Neuronal stem cell (in vitro differentiated cells): Measurements from ENCODE around the gene DELE1.

ENCODE experiments used
- DNase-seq: peaks from one replicate; pipeline ENCODE4 v3.0.0-alpha.2; 2013; ENCODE audit warnings: low spot score
- H2AFZ ChIP-seq: one replicate; pipeline ENCODE4 v1.6.1; 2013; ENCODE audit warnings: mild to moderate bottlenecking, low read length, inconsistent platforms
- H2AK5ac ChIP-seq: 2 replicates; pipeline ENCODE4 v1.6.1; 2013; ENCODE audit warnings: low read depth, mild to moderate bottlenecking, inconsistent platforms, low read length, moderate library complexity, mixed read lengths
- H2BK120ac ChIP-seq: 2 replicates; pipeline ENCODE4 v1.6.1; 2013; ENCODE audit warnings: low read depth, mild to moderate bottlenecking, inconsistent platforms, low read length, moderate library complexity, mixed read lengths
- H2BK12ac ChIP-seq: one replicate; pipeline ENCODE4 v1.6.1; 2013; ENCODE audit warnings: low read length, inconsistent platforms
- H2BK15ac ChIP-seq: 2 replicates; pipeline ENCODE4 v1.6.1; 2013; ENCODE audit warnings: mild to moderate bottlenecking, low read length, inconsistent platforms, mixed read lengths
- H2BK5ac ChIP-seq: one replicate; pipeline ENCODE4 v1.6.1; 2013; ENCODE audit warnings: inconsistent platforms, mild to moderate bottlenecking, low read length, moderate library complexity
- H3K14ac ChIP-seq: one replicate; pipeline ENCODE4 v1.6.1; 2013; ENCODE audit warnings: low read length, inconsistent platforms
- H3K18ac ChIP-seq: 2 replicates; pipeline ENCODE4 v1.6.1; 2013; ENCODE audit warnings: low read length, inconsistent platforms
- H3K23ac ChIP-seq: 2 replicates; pipeline ENCODE4 v1.6.1; 2013; ENCODE audit warnings: low read depth, mild to moderate bottlenecking, mixed read lengths, low read length, inconsistent platforms; ENCODE audit not compliant: poor library complexity
- H3K27ac ChIP-seq: replicated peaks from 3 replicates; pipeline ENCODE4 v1.5.1; 2013; ENCODE audit warnings: low read length, inconsistent platforms
- H3K27me3 ChIP-seq, 3 experiments: 2 replicates each; pipeline ENCODE4 v1.6.1; 2013; ENCODE audit warnings: low read length in 3 of 3, mild to moderate bottlenecking in 2 of 3, inconsistent platforms in 1 of 3, low read depth in 1 of 3, mixed read lengths in 1 of 3, moderate library complexity in 1 of 3; ENCODE audit not compliant: control insufficient read depth in 3 of 3, insufficient read depth in 3 of 3
- H3K36me3 ChIP-seq, 2 donors: replicated peaks in 1 of 2; 2 replicates each; pipeline ENCODE4 v1.6.1; 2013; ENCODE audit warnings: low read length in 2 of 2; ENCODE audit not compliant: control insufficient read depth in 2 of 2, insufficient read depth in 2 of 2
- H3K4ac ChIP-seq: 2 replicates; pipeline ENCODE4 v1.6.1; 2013; ENCODE audit warnings: inconsistent platforms, mild to moderate bottlenecking, low read length, moderate library complexity
- H3K4me1 ChIP-seq, 2 donors: 1 replicate in 1 of 2; 2 replicates in 1 of 2; pipeline ENCODE4 v1.6.1; 2013; ENCODE audit warnings: low read length in 2 of 2, low read depth in 1 of 2; ENCODE audit not compliant: control insufficient read depth in 2 of 2, insufficient read depth in 1 of 2
- H3K4me2 ChIP-seq: one replicate; pipeline ENCODE4 v1.6.1; 2013; ENCODE audit warnings: mild to moderate bottlenecking, low read length, inconsistent platforms; ENCODE audit not compliant: insufficient read depth, poor library complexity, severe bottlenecking
- H3K4me3 ChIP-seq, 2 donors: 2 replicates each; pipeline ENCODE4 v1.5.1; 2013; ENCODE audit warnings: low read length in 2 of 2, mild to moderate bottlenecking in 2 of 2, inconsistent platforms in 1 of 2, moderate library complexity in 1 of 2
- H3K79me1 ChIP-seq: one replicate; pipeline ENCODE4 v1.6.1; 2013; ENCODE audit warnings: low read depth, mild to moderate bottlenecking, inconsistent platforms, low read length, moderate library complexity
- H3K9ac ChIP-seq: one replicate; pipeline ENCODE4 v1.6.1; 2013; ENCODE audit warnings: mild to moderate bottlenecking, low read depth, low read length, inconsistent platforms; ENCODE audit not compliant: poor library complexity
- H3K9me3 ChIP-seq, 2 donors: replicated peaks in 1 of 2; 2 replicates each; pipeline versions ENCODE3 to v1.6.1; 2013; ENCODE audit warnings: low read length in 2 of 2, mild to moderate bottlenecking in 2 of 2, inconsistent platforms in 1 of 2, low read depth in 1 of 2, mixed read lengths in 1 of 2, moderate library complexity in 1 of 2; ENCODE audit not compliant: control insufficient read depth in 2 of 2, insufficient read depth in 1 of 2
- H4K8ac ChIP-seq: one replicate; pipeline ENCODE4 v1.6.1; 2013; ENCODE audit warnings: low read depth, mild to moderate bottlenecking, inconsistent platforms, low read length, moderate library complexity
- H4K91ac ChIP-seq: one replicate; pipeline ENCODE4 v1.6.1; 2013; ENCODE audit warnings: low read length, low read depth, mild to moderate bottlenecking, inconsistent platforms; ENCODE audit not compliant: poor library complexity
- WGBS, 2 donors: extraction: QIAGEN DNeasy Blood & Tissue Kit; methylation state at CpG; one replicate each; pipeline ENCODE4 v1.1.7; 2013; ENCODE audit warnings: missing lambda C conversion rate in 2 of 2, mixed read lengths in 1 of 2; ENCODE audit not compliant: insufficient read length in 2 of 2, insufficient replicate concordance in 1 of 2; ENCODE audit errors: extremely low coverage in 2 of 2; 5-methylcytosine and 5-hydroxymethylcytosine counted together

DELE1 gene

GRCh38 chr5:141914199-141914743 is 9.4 kb upstream of the DELE1 start:
- no peak overlapping the region for H3K27ac ChIP-seq
- H3K4me3 ChIP-seq: peak overlapping the region in 1 of 2 donors; percentile 29
- no peaks in the 10 kb centered on the region for H3K79me1 ChIP-seq
- H2BK12ac ChIP-seq: no peak overlapping the region
- no peak overlapping the region for H3K14ac ChIP-seq
- H2BK15ac ChIP-seq: peak overlapping the region; percentile 75
- H4K8ac ChIP-seq: no peak overlapping the region
- no peaks in the 10 kb centered on the region for H3K9me3 ChIP-seq
- peak overlapping the region; percentile 45 for H3K9ac ChIP-seq
- peak overlapping the region; percentile 86 for H2AFZ ChIP-seq
- peak overlapping the region; percentile 40 for H4K91ac ChIP-seq
- peak overlapping the region; percentile 89 for H3K18ac ChIP-seq
- DNase-seq: peak; percentile 36
- H3K4me1 ChIP-seq: peaks cover 8 to 9% of the 10 kb centered on the region in 2 donors
- no CpG with 5 or more reads among the region's 40 CpGs for WGBS, 2 donors
- H3K23ac ChIP-seq: peak overlapping the region; percentile 56
- peaks cover 0 to 22% (median 8%) of the 10 kb centered on the region in 3 experiments for H3K27me3 ChIP-seq
- no peak overlapping the region for H2AK5ac ChIP-seq
- H2BK5ac ChIP-seq: no peak overlapping the region
- no peak overlapping the region for H2BK120ac ChIP-seq
- no peaks in the 10 kb centered on the region for H3K36me3 ChIP-seq
- peak overlapping the region; percentile 60 for H3K4me2 ChIP-seq
- H3K4ac ChIP-seq: no peak overlapping the region

- Histone ChIP-seq H3K18ac (no peak overlapping the region), H3K27me3 (peaks cover 0 to 22% (median 8%) of the 10 kb centered on the region in 3 experiments), H3K4me2 (no peak overlapping the region), H3K27ac (no peak overlapping the region), H3K79me1 (no peaks in the 10 kb centered on the region), H2BK15ac (no peak overlapping the region), H3K4me1 (peaks cover 8 to 9% of the 10 kb centered on the region in 2 donors), H4K8ac (no peak overlapping the region), H4K91ac (no peak overlapping the region), H3K4ac (no peak overlapping the region), H3K36me3 (no peaks in the 10 kb centered on the region), H2BK5ac (no peak overlapping the region), H2AK5ac (no peak overlapping the region), H3K9ac (no peak overlapping the region), H2AFZ (no peak overlapping the region), H3K14ac (no peak overlapping the region), H2BK120ac (no peak overlapping the region), H3K9me3 (no peaks in the 10 kb centered on the region), H3K4me3 (no peak overlapping the region), H3K23ac (no peak overlapping the region), H2BK12ac (no peak overlapping the region)
- DNase-seq: no peak
- WGBS, 2 donors: no CpG with 5 or more reads among the region's 3 CpGs
These were observed 8.9 kb upstream of the DELE1 start for GRCh38 chr5:141914797-141915196.

DNA sequence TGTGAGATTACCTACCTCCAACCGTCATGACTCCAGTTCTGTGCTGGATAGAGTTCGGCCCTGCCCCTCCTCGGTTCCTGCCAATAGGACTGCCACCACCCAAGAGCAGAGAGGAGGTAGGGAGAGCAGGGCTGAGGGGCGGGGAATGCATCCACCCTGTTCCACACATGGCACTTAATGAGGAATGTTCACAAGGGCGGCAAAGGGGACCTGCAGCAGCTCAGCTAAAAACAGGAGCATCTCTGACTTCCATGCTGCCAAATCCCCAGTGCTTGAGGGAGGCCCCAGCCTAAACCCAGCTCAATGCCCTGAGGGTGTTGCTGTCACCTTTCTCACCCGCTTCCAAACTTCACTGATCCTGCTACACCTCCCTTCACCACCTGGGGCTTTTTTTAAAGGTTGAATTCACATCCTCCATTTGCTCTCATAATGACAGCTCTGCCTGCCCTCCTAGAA is 7.8 kb upstream of the DELE1 start:
- Histone ChIP-seq H3K4ac (no peak overlapping the region), H2BK15ac (peak overlapping the region; percentile 51), H2AK5ac (no peak overlapping the region), H3K9me3 (no peaks in the 10 kb centered on the region), H3K27ac (no peak overlapping the region), H3K9ac (peak overlapping the region; percentile 8), H3K4me1 (peaks cover 8 to 9% of the 10 kb centered on the region in 2 donors), H3K14ac (no peak overlapping the region), H2BK12ac (no peak overlapping the region), H4K91ac (no peak overlapping the region), H2BK5ac (no peak overlapping the region), H3K4me3 (no peak overlapping the region), H3K18ac (peak overlapping the region; percentile 16), H3K4me2 (no peak overlapping the region), H3K79me1 (no peaks in the 10 kb centered on the region), H4K8ac (no peak overlapping the region), H2AFZ (no peak overlapping the region), H3K36me3 (no peaks in the 10 kb centered on the region), H3K23ac (peak overlapping the region; percentile 36), H3K27me3 (peaks cover 0 to 22% (median 8%) of the 10 kb centered on the region in 3 experiments), H2BK120ac (no peak overlapping the region)
- WGBS, 2 donors: no CpG with 5 or more reads among the region's 6 CpGs
- DNase-seq: no peak

GRCh38 chr5:141916522-141916921 is 7.1 kb upstream of the DELE1 start:
- Histone ChIP-seq H3K9me3 (no peaks in the 10 kb centered on the region), H3K79me1 (no peaks in the 10 kb centered on the region), H3K23ac (no peak overlapping the region), H2BK12ac (no peak overlapping the region), H2BK15ac (no peak overlapping the region), H3K4me2 (no peak overlapping the region), H2AFZ (no peak overlapping the region), H2BK120ac (no peak overlapping the region), H2AK5ac (no peak overlapping the region), H3K14ac (no peak overlapping the region), H3K4ac (no peak overlapping the region), H3K18ac (no peak overlapping the region), H3K4me3 (no peak overlapping the region), H3K36me3 (no peaks in the 10 kb centered on the region), H2BK5ac (no peak overlapping the region), H3K9ac (no peak overlapping the region), H3K27me3 (peaks cover 0 to 22% (median 8%) of the 10 kb centered on the region in 3 experiments), H4K91ac (no peak overlapping the region), H3K4me1 (peaks cover 8 to 9% of the 10 kb centered on the region in 2 donors), H4K8ac (no peak overlapping the region), H3K27ac (no peak overlapping the region)
- no peak for DNase-seq
- no CpG with 5 or more reads among the region's 2 CpGs for WGBS, 2 donors
